GM12878 (cell line): ENCODE data around the gene MT1E. TPM values are rescaled to one million over a fixed set of nuclear protein-coding genes. Genes with fewer than 3 reads are reported as not detected.

Experiments
- ATAC-seq: fragments of 200-7000 bp; cut with Tn5 transposase; 3 replicates; pipeline ENCODE4 v1.9.1; 2020; ENCODE audit warnings: mild to moderate bottlenecking, moderate library complexity
- BruUV-seq: library from RNA; stranded (reverse); fragments of 400-500 nt; replicated peaks from 2 replicates; lab custom pipeline; 2021; lab: Mats Ljungman, UMichigan
- CTCF ChIA-PET: fragments of 300-600 bp; sonication (Branson Sonifier 250); formaldehyde crosslinking; extraction: SDS; loops from one replicate; lab custom pipeline; 2021; ENCODE audit warnings: inconsistent platforms; lab: Yijun Ruan, JAX
- POLR2A ChIA-PET: fragments of 350-600 bp; formaldehyde crosslinking; extraction: SDS; loops from one replicate; lab custom pipeline; 2021; ENCODE audit warnings: inconsistent platforms; lab: Charles Lee
- RAD21 ChIA-PET: fragments of 300-600 bp; sonication (Branson Sonifier 250); formaldehyde crosslinking; loops from one replicate; lab custom pipeline; 2023; ENCODE audit warnings: antibody characterized with exemption; ENCODE audit not compliant: unreplicated experiment; lab: Charles Lee
- SMC1A ChIA-PET: fragments of 300-600 bp; sonication (Branson Sonifier 250); formaldehyde crosslinking; loops from one replicate; lab custom pipeline; 2023; ENCODE audit not compliant: unreplicated experiment, uncharacterized antibody; lab: Charles Lee
- DNase-seq: peaks from one replicate; pipeline ENCODE4 v3.0.0-alpha.2; 2011; ENCODE audit warnings: low read depth, low spot score
- FAIRE-seq: peaks from 3 replicates; lab custom pipeline; 2011; peaks lifted over from hg19 to GRCh38; lab: Jason Lieb, UNC
- H2AFZ ChIP-seq: 2 replicates; pipeline ENCODE4 v1.6.0; 2011; ENCODE audit warnings: low read depth, low read length, control low read depth; ENCODE audit not compliant: control insufficient read depth
- H3K27ac ChIP-seq: 2 replicates; pipeline ENCODE4 v1.5.1; 2011; ENCODE audit warnings: control low read depth; ENCODE audit not compliant: control insufficient read depth, insufficient read depth
- H3K27me3 ChIP-seq, 2 experiments: replicated peaks in 1 of 2; 2 replicates each; pipeline versions ENCODE4 v1.6.0 to v1.6.1; 2011; ENCODE audit warnings: low read length in 1 of 2; ENCODE audit not compliant: control insufficient read depth in 2 of 2, insufficient read depth in 2 of 2
- H3K36me3 ChIP-seq, 2 experiments: 2 replicates each; pipeline ENCODE4 v1.5.1; 2011; ENCODE audit warnings: low read length in 1 of 2; ENCODE audit not compliant: control insufficient read depth in 2 of 2, insufficient read depth in 2 of 2
- H3K4me1 ChIP-seq: 2 replicates; pipeline ENCODE4 v1.6.1; 2011; ENCODE audit warnings: mild to moderate bottlenecking, low read length, moderate library complexity, mixed read lengths; ENCODE audit not compliant: control insufficient read depth, insufficient read depth
- H3K4me2 ChIP-seq: 2 replicates; pipeline ENCODE4 v1.6.0; 2011; ENCODE audit warnings: control low read depth; ENCODE audit not compliant: control insufficient read depth, insufficient read depth
- H3K4me3 ChIP-seq: fragments of 200-600 bp; sonication (generic); 2 replicates; pipeline ENCODE4 v1.5.1; 2016
- H3K79me2 ChIP-seq: 2 replicates; pipeline ENCODE4 v1.6.0; 2011; ENCODE audit warnings: low read length; ENCODE audit not compliant: control insufficient read depth, insufficient read depth
- H3K9ac ChIP-seq: 2 replicates; pipeline ENCODE4 v1.8.0; 2011; ENCODE audit warnings: low read length, control low read depth, mixed read lengths; ENCODE audit not compliant: control insufficient read depth, insufficient read depth
- H3K9me3 ChIP-seq: replicated peaks from 3 replicates; pipeline ENCODE4 v1.5.1; 2011; ENCODE audit warnings: mild to moderate bottlenecking, low read length; ENCODE audit not compliant: control insufficient read depth, insufficient read depth
- H4K20me1 ChIP-seq: 2 replicates; pipeline ENCODE4 v1.6.0; 2011; ENCODE audit not compliant: control insufficient read depth, insufficient read depth
- DPF2 ChIP-seq: fragments of 450-650 bp; IDR thresholded peaks from 2 replicates; pipeline ENCODE4 v1.6.1; 2017; ENCODE audit warnings: mild to moderate bottlenecking
- MEF2B ChIP-seq: fragments of 450-650 bp; IDR thresholded peaks from 2 replicates; pipeline ENCODE4 v1.6.1; 2018; ENCODE audit warnings: mild to moderate bottlenecking, moderate library complexity; ENCODE audit not compliant: partially characterized antibody, poor library complexity, severe bottlenecking
- STAT1 ChIP-seq: fragments of 450-650 bp; conservative IDR thresholded peaks from 2 replicates; pipeline ENCODE4 v1.6.1; 2014; ENCODE audit warnings: antibody characterized with exemption, mild to moderate bottlenecking
- ZNF592 ChIP-seq: fragments of 450-650 bp; IDR thresholded peaks from 2 replicates; pipeline ENCODE4 v1.6.1; 2017; ENCODE audit warnings: mild to moderate bottlenecking, moderate library complexity
- WGBS: methylation state at CpG from one replicate; pipeline ENCODE4 v1.1.6; 2016; ENCODE audit warnings: low lambda C conversion rate; ENCODE audit not compliant: insufficient replicate concordance, insufficient coverage; ENCODE audit errors: missing lambda C conversion rate; 5-methylcytosine and 5-hydroxymethylcytosine counted together
- in situ Hi-C: fragments of 300-500 bp; cut with MboI; formaldehyde crosslinking; loops from 9 replicates; pipeline ENCODE4 v1.14.3; 2018; ENCODE audit warnings: mixed read lengths
- intact Hi-C: fragments of 100-400 bp; cut with micrococcal nuclease; formaldehyde crosslinking; loops from one replicate; pipeline ENCODE4 v1.14.2; 2022; ENCODE audit not compliant: unreplicated experiment
- polyA plus RNA-seq, 11 experiments: library from polyadenylated mRNA; depleted of rRNA in 4 of 11; unstranded in 6 of 11; stranded (reverse) in 5 of 11; fragments of >200 nt; fragmentation: Nextera tagmentation in 4 of 11; fragmentation: Illumina TruSeq in 1 of 11; extraction: Ambion mirVana in 4 of 11; extraction: Trizol in 1 of 11; gene quantifications; 1 replicate in 1 of 11; 2 replicates in 10 of 11; pipeline versions ENCODE4 v1.2.1 to v1.2.3, GENCODE V29; 2011 to 2016; ENCODE audit warnings: inconsistent platforms in 2 of 11, missing spikeins in 2 of 11, low read depth in 1 of 11
- total RNA-seq, 4 experiments: library from RNA; depleted of rRNA in 3 of 4; stranded (reverse); fragments of >200 nt in 3 of 4; fragmentation: Illumina TruSeq in 1 of 4; extraction: Trizol in 1 of 4; gene quantifications; 2 replicates each; pipeline versions ENCODE4 v1.2.1 to v1.2.3, GENCODE V29; 2013 to 2021

MT1E gene
- total and polyA plus RNA-seq, 10 of the 15 experiments (the other 5 are each of a cell fraction or from before 2014, with no cell fraction given) = 5.8 to 22.3 (median 16.5) TPM

- no peak for TF ChIP-seq ZNF592
Observed at GRCh38 chr16:56608043-56608875, 17.3 kb upstream of the MT1E start, which contains the start of gene MT2A (continued).

- intact Hi-C loops = loop anchor here (1.0 kb wide), 2 partner anchors 21 to 73 kb away; partner anchors contain the start of gene MT1X
- Histone ChIP-seq H3K36me3 (no peaks in the 10 kb centered on the region), H4K20me1 (no peaks in the 10 kb centered on the region), H3K4me3 (peak overlapping the region; percentile 70), H3K9ac (peak overlapping the region; percentile 21; the same call in 1 of the 2 replicates), H3K27me3 (no peaks in the 10 kb centered on the region; a peak in 1 of 4 replicates), H3K4me2 (peak overlapping the region; percentile 82), H3K9me3 (no peaks in the 10 kb centered on the region), H3K79me2 (no peaks in the 10 kb centered on the region), H3K4me1 (peaks cover 25% of the 10 kb centered on the region), H3K27ac (no peak overlapping the region), H2AFZ (no peak overlapping the region; the same call in 1 of the 2 replicates)
- no peak for FAIRE-seq
- TF ChIP-seq MEF2B (peak; percentile 2), STAT1 (no peak), DPF2 (0 out of 2 replicates have a peak, but pooled peaks have one; percentile 36)
- no peak for DNase-seq
- CTCF ChIA-PET = interaction anchor here (0.6 to 10.0 kb wide), 7 partner anchors 8 to 93 kb away, joined by 3 to 77 read pairs (median 5); partner anchors contain the start of gene MT1E
- in situ Hi-C loops = no loop called here
- TSS peak; percentile 100 for BruUV-seq
- ATAC-seq = peak; percentile 7; the same call in 2 of the 3 replicates
- RAD21 ChIA-PET = interaction anchor here (1.0 to 4.6 kb wide), 7 partner anchors 15 to 93 kb away, joined by 4 to 23 read pairs (median 5); partner anchors contain the start of gene MT1E
- WGBS = under 1% methylated on average over 21 of the region's 21 CpGs
- POLR2A ChIA-PET = interaction anchor here (1.2 to 1.7 kb wide), 3 partner anchors 17 to 74 kb away, joined by 3 to 6 read pairs (median 3); partner anchors contain the start of genes MT1E and MT1X
- SMC1A ChIA-PET = interaction anchor here (1.5 to 4.6 kb wide), 3 partner anchors 20 to 92 kb away, joined by 6 to 27 read pairs (median 9); no protein-coding TSS in a partner anchor
Observed at GRCh38 chr16:56608876-56609462, 16.6 kb upstream of the MT1E start.
